HepG2 (cell line): ENCODE results near the gene NECAB2. TPM values are rescaled to one million over a fixed set of nuclear protein-coding genes. Genes with fewer than 3 reads are reported as not detected.

Source experiments
- FLYWCH1 ChIP-seq: sonication (generic); formaldehyde crosslinking; IDR thresholded peaks from 2 replicates; pipeline ENCODE4 v1.8.1; 2023; ENCODE audit warnings: mild to moderate bottlenecking, missing genetic modification reagents
- HNRNPL ChIP-seq: fragments of 200-400 bp; formaldehyde crosslinking; IDR thresholded peaks from 2 replicates; pipeline ENCODE4 v1.6.1; 2017; ENCODE audit warnings: mild to moderate bottlenecking, low read depth, low read length
- SIN3A ChIP-seq: IDR thresholded peaks from 2 replicates; pipeline ENCODE4 v1.6.1; 2011; ENCODE audit warnings: low read depth, mild to moderate bottlenecking, control low read depth, low read length, borderline replicate concordance
- TCF7L2 ChIP-seq: IDR thresholded peaks from 2 replicates; pipeline ENCODE4 v1.6.1; 2011; ENCODE audit warnings: mild to moderate bottlenecking, low read depth, low read length, moderate library complexity
- TEAD3 ChIP-seq: optimal IDR thresholded peaks from 2 replicates; pipeline ENCODE3; 2016; ENCODE audit warnings: borderline replicate concordance
- ZMYM3 ChIP-seq: sonication (generic); formaldehyde crosslinking; IDR thresholded peaks from 2 replicates; pipeline ENCODE4 v1.5.1; 2020; ENCODE audit warnings: mild to moderate bottlenecking, missing genetic modification reagents
- ZNF343 ChIP-seq: sonication (generic); formaldehyde crosslinking; IDR thresholded peaks from 2 replicates; pipeline ENCODE4 v1.4.0; 2020; ENCODE audit warnings: mild to moderate bottlenecking, missing genetic modification reagents
- ZNF382 ChIP-seq: sonication (generic); formaldehyde crosslinking; IDR thresholded peaks from 2 replicates; pipeline ENCODE4 v1.5.0; 2020; ENCODE audit warnings: missing genetic modification reagents, mild to moderate bottlenecking, borderline replicate concordance
- ZNF569 ChIP-seq: sonication (generic); formaldehyde crosslinking; IDR thresholded peaks from 2 replicates; pipeline ENCODE4 v1.5.0; 2020; ENCODE audit warnings: mild to moderate bottlenecking, missing genetic modification reagents, moderate library complexity, borderline replicate concordance
- ZNF749 ChIP-seq: sonication (generic); formaldehyde crosslinking; IDR thresholded peaks from 2 replicates; pipeline ENCODE4 v1.8.0; 2022; ENCODE audit warnings: mild to moderate bottlenecking, missing genetic modification reagents, moderate library complexity, borderline replicate concordance
- ZNF782 ChIP-seq: sonication (generic); formaldehyde crosslinking; IDR thresholded peaks from 2 replicates; pipeline ENCODE4 v1.4.0; 2020; ENCODE audit warnings: missing genetic modification reagents, mild to moderate bottlenecking, borderline replicate concordance
- ZSCAN5A ChIP-seq: sonication (generic); formaldehyde crosslinking; IDR thresholded peaks from 2 replicates; pipeline ENCODE4 v1.8.0; 2022; ENCODE audit warnings: mild to moderate bottlenecking, missing genetic modification reagents, borderline replicate concordance
- polyA plus RNA-seq, 8 experiments: library from polyadenylated mRNA; depleted of rRNA in 3 of 8; stranded (reverse) in 7 of 8; unstranded in 1 of 8; fragments of >200 nt; fragmentation: Illumina TruSeq in 4 of 8; extraction: Trizol in 4 of 8; gene quantifications; 2 replicates each; pipeline versions ENCODE4 v1.2.1 to v1.2.3, GENCODE V29; 2011 to 2016; ENCODE audit warnings: low read depth in 4 of 8, missing spikeins in 1 of 8, mixed read lengths in 1 of 8; ENCODE audit not compliant: insufficient read depth in 1 of 8
- total RNA-seq, 5 experiments: library from RNA; depleted of rRNA; stranded (reverse); fragments of >200 nt; fragmentation: Illumina TruSeq; extraction: Trizol; gene quantifications; 2 replicates each; pipeline ENCODE4 v1.2.3, GENCODE V29; 2016; ENCODE audit warnings: low read depth in 1 of 5
- TF ChIP-seq, protein P1 (sequence below): sonication (generic); formaldehyde crosslinking; IDR thresholded peaks from 2 replicates; pipeline ENCODE4 v1.8.1; 2023; ENCODE audit warnings: mild to moderate bottlenecking, inconsistent platforms, moderate library complexity, missing genetic modification reagents, borderline replicate concordance
- TF ChIP-seq, protein P2 (sequence below): sonication (generic); formaldehyde crosslinking; IDR thresholded peaks from 2 replicates; pipeline ENCODE4 v1.4.0; 2020; ENCODE audit warnings: missing genetic modification reagents
- TF ChIP-seq, protein P3 (sequence below), 2 experiments: sonication (generic) in 1 of 2; formaldehyde crosslinking in 1 of 2; IDR thresholded peaks; 2 replicates each; pipeline versions ENCODE4 v1.4.0 to v1.6.1; 2016 to 2020; ENCODE audit warnings: borderline replicate concordance in 1 of 2, low read depth in 1 of 2, mild to moderate bottlenecking in 1 of 2, missing genetic modification reagents in 1 of 2

NECAB2 gene
- total and polyA plus RNA-seq, 2 of the 13 experiments (the other 11 are each of a cell fraction or from before 2014, with no cell fraction given) = 0.21 to 0.49 TPM

DNA sequence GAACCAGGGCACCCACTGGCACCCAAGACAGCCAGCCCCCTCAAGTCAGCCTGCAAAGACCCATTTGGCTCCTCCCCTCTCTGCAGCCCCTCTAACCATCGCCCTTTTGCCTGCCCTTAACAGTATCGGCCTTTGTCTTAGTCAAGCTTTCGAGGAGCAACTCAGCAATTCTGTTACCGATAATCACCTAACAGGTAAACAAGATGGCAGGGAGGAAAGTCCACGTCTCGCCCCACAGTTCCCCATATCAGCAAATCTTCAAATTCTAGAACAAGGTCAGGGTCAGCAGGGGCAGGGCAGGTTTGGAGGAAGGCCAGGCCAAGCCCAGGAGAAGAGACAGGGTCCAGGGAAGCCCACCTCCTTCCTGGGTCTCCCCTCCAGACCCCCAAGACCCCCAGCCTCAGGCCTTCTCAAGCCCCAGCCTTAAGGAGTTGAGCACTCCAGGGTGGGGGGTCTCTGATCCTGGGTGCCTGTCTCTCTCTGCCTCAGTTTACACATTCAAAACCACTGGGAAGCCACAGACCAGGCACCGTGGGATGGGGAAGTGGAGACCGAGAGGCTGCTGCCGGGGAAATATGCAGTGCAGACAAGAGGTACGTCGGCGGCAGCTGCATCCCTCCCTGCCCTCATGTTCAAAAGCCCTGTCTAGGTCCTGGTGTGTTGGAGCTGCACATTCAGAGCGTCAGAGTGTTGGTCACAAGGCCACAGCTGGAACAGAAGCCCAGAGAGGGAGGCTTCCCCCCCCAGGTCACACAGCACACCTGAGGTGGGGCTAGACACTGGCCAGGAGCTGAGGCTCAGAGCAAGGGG, 18.9 kb upstream of the NECAB2 start (continued):
- TF ChIP-seq TEAD3 (CRISPR knock-in tag) = peak; percentile 79
- no peak for TF ChIP-seq ZNF782 (CRISPR knock-in tag)
- TF ChIP-seq HNRNPL = no peak
- TF ChIP-seq, protein P1, sequence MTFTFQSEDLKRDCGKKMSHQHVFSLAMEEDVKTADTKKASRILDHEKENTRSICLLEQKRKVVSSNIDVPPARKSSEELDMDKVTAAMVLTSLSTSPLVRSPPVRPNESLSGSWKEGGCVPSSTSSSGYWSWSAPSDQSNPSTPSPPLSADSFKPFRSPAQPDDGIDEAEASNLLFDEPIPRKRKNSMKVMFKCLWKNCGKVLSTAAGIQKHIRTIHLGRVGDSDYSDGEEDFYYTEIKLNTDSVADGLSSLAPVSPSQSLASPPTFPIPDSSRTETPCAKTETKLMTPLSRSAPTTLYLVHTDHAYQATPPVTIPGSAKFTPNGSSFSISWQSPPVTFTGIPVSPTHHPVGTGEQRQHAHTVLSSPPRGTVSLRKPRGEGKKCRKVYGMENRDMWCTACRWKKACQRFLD (CRISPR knock-in tag) = no peak
- TF ChIP-seq ZSCAN5A = 0 out of 2 replicates have a peak, but pooled peaks have one; percentile 67
- TF ChIP-seq ZNF569 (CRISPR knock-in tag) = no peak
- TF ChIP-seq TCF7L2 = no peak
- 0 out of 2 replicates have a peak, but pooled peaks have one; percentile 65 for TF ChIP-seq ZNF343 (CRISPR knock-in tag)
- 0 out of 2 replicates have a peak, but pooled peaks have one; percentile 26 for TF ChIP-seq FLYWCH1
- no peak for TF ChIP-seq SIN3A
- no peak for TF ChIP-seq ZNF382
- TF ChIP-seq ZNF749 = no peak
- TF ChIP-seq, protein P2, sequence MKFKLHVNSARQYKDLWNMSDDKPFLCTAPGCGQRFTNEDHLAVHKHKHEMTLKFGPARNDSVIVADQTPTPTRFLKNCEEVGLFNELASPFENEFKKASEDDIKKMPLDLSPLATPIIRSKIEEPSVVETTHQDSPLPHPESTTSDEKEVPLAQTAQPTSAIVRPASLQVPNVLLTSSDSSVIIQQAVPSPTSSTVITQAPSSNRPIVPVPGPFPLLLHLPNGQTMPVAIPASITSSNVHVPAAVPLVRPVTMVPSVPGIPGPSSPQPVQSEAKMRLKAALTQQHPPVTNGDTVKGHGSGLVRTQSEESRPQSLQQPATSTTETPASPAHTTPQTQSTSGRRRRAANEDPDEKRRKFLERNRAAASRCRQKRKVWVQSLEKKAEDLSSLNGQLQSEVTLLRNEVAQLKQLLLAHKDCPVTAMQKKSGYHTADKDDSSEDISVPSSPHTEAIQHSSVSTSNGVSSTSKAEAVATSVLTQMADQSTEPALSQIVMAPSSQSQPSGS (CRISPR knock-in tag) = peak; percentile 59; the same call in 1 of the 2 replicates
- peak; percentile 98 for TF ChIP-seq ZMYM3 (CRISPR knock-in tag)
- TF ChIP-seq, protein P3, sequence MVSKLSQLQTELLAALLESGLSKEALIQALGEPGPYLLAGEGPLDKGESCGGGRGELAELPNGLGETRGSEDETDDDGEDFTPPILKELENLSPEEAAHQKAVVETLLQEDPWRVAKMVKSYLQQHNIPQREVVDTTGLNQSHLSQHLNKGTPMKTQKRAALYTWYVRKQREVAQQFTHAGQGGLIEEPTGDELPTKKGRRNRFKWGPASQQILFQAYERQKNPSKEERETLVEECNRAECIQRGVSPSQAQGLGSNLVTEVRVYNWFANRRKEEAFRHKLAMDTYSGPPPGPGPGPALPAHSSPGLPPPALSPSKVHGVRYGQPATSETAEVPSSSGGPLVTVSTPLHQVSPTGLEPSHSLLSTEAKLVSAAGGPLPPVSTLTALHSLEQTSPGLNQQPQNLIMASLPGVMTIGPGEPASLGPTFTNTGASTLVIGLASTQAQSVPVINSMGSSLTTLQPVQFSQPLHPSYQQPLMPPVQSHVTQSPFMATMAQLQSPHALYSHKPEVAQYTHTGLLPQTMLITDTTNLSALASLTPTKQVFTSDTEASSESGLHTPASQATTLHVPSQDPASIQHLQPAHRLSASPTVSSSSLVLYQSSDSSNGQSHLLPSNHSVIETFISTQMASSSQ (IDR thresholded peaks at IDR 0.05; ENCODE audit: low read depth) = no peak
- TF ChIP-seq, protein P3 (CRISPR knock-in tag; IDR thresholded peaks at IDR 0.05; ENCODE audit: borderline replicate concordance) = 0 out of 2 replicates have a peak, but pooled peaks have one; percentile 30
